ENCODE results near the gene MOSMO. TPM values are rescaled to one million over a fixed set of nuclear protein-coding genes. Genes with fewer than 3 reads are reported as not detected.

MOSMO gene
- total and polyA plus RNA-seq, 10 of the 15 experiments (the other 5 are each of a cell fraction or from before 2014, with no cell fraction given), result 1.7 to 26.7 (median 12.2) TPM

GRCh38 chr16:22123759-22124490 is 116.0 kb downstream of the MOSMO start:
- H3K9ac ChIP-seq (ENCODE audit: control insufficient read depth, insufficient read depth, low read length), result no peak overlapping the region
- H3K9me3 ChIP-seq (replicated peaks; ENCODE audit: control insufficient read depth, insufficient read depth, low read length), result no peaks in the 10 kb centered on the region
- ATAC-seq, result no peak; the same call in 2 of the 3 replicates
- FAIRE-seq, result no peak
- ChIA-PET POLR2A (interaction anchor here (1.3 kb wide), 1 partner anchor 163 kb away, joined by 5 read pairs; no protein-coding TSS in a partner anchor), CTCF (interaction anchor here (0.6 kb wide), 3 partner anchors 10 to 71 kb away, joined by 4 read pairs; no protein-coding TSS in a partner anchor), SMC1A (ENCODE audit: uncharacterized antibody, unreplicated experiment) (no interaction called here), RAD21 (ENCODE audit: unreplicated experiment) (no interaction called here)
- in situ Hi-C loops (cut with MboI) (no loop called here), intact Hi-C loops (cut with micrococcal nuclease; ENCODE audit: unreplicated experiment) (no loop called here)
- no peak overlapping the region for H2AFZ ChIP-seq (ENCODE audit: control insufficient read depth, low read depth, low read length)
- H3K4me1 ChIP-seq (ENCODE audit: control insufficient read depth, insufficient read depth, low read length), result no peaks in the 10 kb centered on the region
- no peak for DNase-seq (ENCODE audit: low read depth, low spot score)
- H3K79me2 ChIP-seq (ENCODE audit: control insufficient read depth, insufficient read depth, low read length), result no peaks in the 10 kb centered on the region
- no peak overlapping the region for H3K4me2 ChIP-seq (ENCODE audit: control insufficient read depth, insufficient read depth)
- H3K27ac ChIP-seq (ENCODE audit: control insufficient read depth, insufficient read depth), result no peak overlapping the region
- no TSS peak for BruUV-seq (replicated peaks)
- 82% methylated on average over 6 of the region's 7 CpGs for WGBS (ENCODE audit: insufficient coverage, insufficient replicate concordance, low lambda C conversion rate, missing lambda C conversion rate)
- TF ChIP-seq ZNF207 (IDR thresholded peaks at IDR 0.05; ENCODE audit: borderline replicate concordance) (no peak), FOXM1 (IDR thresholded peaks at IDR 0.05; ENCODE audit: low read depth, low read length) (no peak), ZNF384 (IDR thresholded peaks at IDR 0.05; ENCODE audit: borderline replicate concordance, low read depth, low read length) (0 out of 2 replicates have a peak, but pooled peaks have one; percentile 11), KAT2A (conservative IDR thresholded peaks at IDR 0.05; ENCODE audit: control insufficient read depth, low read depth, low read length) (no peak), POLR2AphosphoS2 (IDR thresholded peaks at IDR 0.05; ENCODE audit: low read depth, low read length) (no peak), RAD51 (IDR thresholded peaks at IDR 0.05) (no peak)
- no peak overlapping the region for H3K4me3 ChIP-seq
- H4K20me1 ChIP-seq (ENCODE audit: control insufficient read depth, insufficient read depth), result no peaks in the 10 kb centered on the region
- no peaks in the 10 kb centered on the region for H3K36me3 ChIP-seq (ENCODE audit: control insufficient read depth in 2 of 2, insufficient read depth in 2 of 2, low read length in 1 of 2)
- H3K27me3 ChIP-seq (replicated peaks in 1 of 2; ENCODE audit: control insufficient read depth in 2 of 2, insufficient read depth in 2 of 2, low read length in 1 of 2), result no peaks in the 10 kb centered on the region
